A549 (cell line): ENCODE data around the gene DMGDH. TPM values are rescaled to one million over a fixed set of nuclear protein-coding genes. Genes with fewer than 3 reads are reported as not detected.

Experiments used
- ATAC-seq, 2 experiments: fragments of 200-7000 bp in 1 of 2; fragments of >200 bp in 1 of 2; cut with Nextera tagmentation in 1 of 2; cut with Tn5 transposase in 1 of 2; 3 replicates each; pipeline versions ENCODE4 v1.8.0 to v1.9.1; 2018 to 2020; ENCODE audit warnings: mild to moderate bottlenecking in 1 of 2, moderate library complexity in 1 of 2
- CTCF ChIA-PET: fragments of 300-600 bp; sonication (Branson Sonifier 250); formaldehyde crosslinking; extraction: SDS; loops from one replicate; lab custom pipeline; 2021; ENCODE audit warnings: antibody characterized with exemption, inconsistent platforms; lab: Yijun Ruan, JAX
- POLR2A ChIA-PET: fragments of 350-600 bp; formaldehyde crosslinking; extraction: SDS; loops from one replicate; lab custom pipeline; 2021; ENCODE audit warnings: antibody characterized with exemption, inconsistent platforms; lab: Yijun Ruan, JAX
- DNase-seq, 2 experiments: peaks; one replicate each; pipeline versions ENCODE4 v3.0.0 to v3.0.0-alpha.2; 2011 to 2016; ENCODE audit warnings: low read depth in 1 of 2, low spot score in 1 of 2
- FAIRE-seq: peaks from 2 replicates; lab custom pipeline; 2011; peaks lifted over from hg19 to GRCh38; lab: Jason Lieb, UNC
- H3K27ac ChIP-seq, 2 experiments: fragments of >200 bp; sonication (Bioruptor Twin); formaldehyde crosslinking; 3 replicates each; pipeline ENCODE4 v1.5.1; 2016 to 2017
- H3K4me1 ChIP-seq: fragments of >200 bp; sonication (Bioruptor Twin); formaldehyde crosslinking; 3 replicates; pipeline ENCODE4 v1.6.1; 2016
- H3K4me2 ChIP-seq: fragments of >200 bp; sonication (Bioruptor Twin); formaldehyde crosslinking; 3 replicates; pipeline ENCODE4 v1.6.1; 2016
- H3K4me3 ChIP-seq: fragments of >200 bp; sonication (Bioruptor Twin); formaldehyde crosslinking; 3 replicates; pipeline ENCODE4 v1.5.1; 2016
- H3K9me3 ChIP-seq: fragments of >200 bp; sonication (Bioruptor Twin); formaldehyde crosslinking; 3 replicates; pipeline ENCODE4 v1.6.1; 2016
- BCL3 ChIP-seq: fragments of >200 bp; sonication (Bioruptor Twin); formaldehyde crosslinking; IDR thresholded peaks from 3 replicates; pipeline ENCODE4 v1.6.1; 2016
- CBX2 ChIP-seq: fragments of 200-600 bp; sonication (generic); IDR thresholded peaks from 2 replicates; pipeline ENCODE4 v1.6.1; 2016; ENCODE audit warnings: low read depth, mild to moderate bottlenecking, borderline replicate concordance
- CBX8 ChIP-seq: fragments of 200-600 bp; sonication (generic); IDR thresholded peaks from 2 replicates; pipeline ENCODE4 v1.6.1; 2016
- CHD4 ChIP-seq: fragments of 200-600 bp; sonication (generic); IDR thresholded peaks from 2 replicates; pipeline ENCODE4 v1.6.1; 2016; ENCODE audit warnings: antibody characterized with exemption, mild to moderate bottlenecking, borderline replicate concordance
- E2F6 ChIP-seq: IDR thresholded peaks from 2 replicates; pipeline ENCODE4 v1.6.1; 2012; ENCODE audit warnings: low read depth, borderline replicate concordance
- EHF ChIP-seq: fragments of 250-450 bp; sonication (Bioruptor Pico); IDR thresholded peaks from 2 replicates; pipeline ENCODE4 v1.5.0; 2020; ENCODE audit warnings: mild to moderate bottlenecking
- FOXS1 ChIP-seq: fragments of 250-450 bp; sonication (Bioruptor Pico); IDR thresholded peaks from 2 replicates; pipeline ENCODE4 v1.5.0; 2020; ENCODE audit warnings: mild to moderate bottlenecking, moderate library complexity
- GATA3 ChIP-seq: IDR thresholded peaks from 2 replicates; pipeline ENCODE4 v1.6.1; 2012; ENCODE audit warnings: borderline replicate concordance
- HDAC2 ChIP-seq: fragments of 200-600 bp; sonication (generic); IDR thresholded peaks from 2 replicates; pipeline ENCODE4 v1.6.1; 2016
- HEYL ChIP-seq: fragments of 250-450 bp; sonication (Bioruptor Pico); IDR thresholded peaks from 2 replicates; pipeline ENCODE4 v1.8.0; 2021; ENCODE audit warnings: mild to moderate bottlenecking, moderate library complexity
- HOXA7 ChIP-seq: fragments of 250-450 bp; sonication (Bioruptor Pico); IDR thresholded peaks from 2 replicates; pipeline ENCODE4 v1.5.0; 2020; ENCODE audit warnings: mild to moderate bottlenecking, moderate library complexity
- MYC ChIP-seq: IDR thresholded peaks from 2 replicates; pipeline ENCODE4 v1.6.1; 2012; ENCODE audit warnings: mild to moderate bottlenecking, inconsistent platforms, low read length, improper control_type of control experiment, borderline replicate concordance
- NR3C1 ChIP-seq: fragments of >200 bp; sonication (Bioruptor Twin); formaldehyde crosslinking; IDR thresholded peaks from 3 replicates; pipeline ENCODE4 v1.6.1; 2017
- PBX3 ChIP-seq: IDR thresholded peaks from 2 replicates; pipeline ENCODE4 v1.6.1; 2012
- PHF8 ChIP-seq: fragments of 200-600 bp; sonication (generic); IDR thresholded peaks from 2 replicates; pipeline ENCODE4 v1.6.1; 2016; ENCODE audit warnings: low read depth, mild to moderate bottlenecking, antibody characterized with exemption, moderate library complexity, borderline replicate concordance
- RARB ChIP-seq: fragments of 250-450 bp; sonication (Bioruptor Pico); IDR thresholded peaks from 2 replicates; pipeline ENCODE4 v1.8.0; 2021; ENCODE audit warnings: mild to moderate bottlenecking, moderate library complexity
- REST ChIP-seq: fragments of 200-600 bp; sonication (generic); IDR thresholded peaks from 2 replicates; pipeline ENCODE4 v1.6.1; 2016; ENCODE audit warnings: antibody characterized with exemption, mild to moderate bottlenecking, moderate library complexity
- SMC3 ChIP-seq: fragments of >200 bp; sonication (Bioruptor Twin); formaldehyde crosslinking; IDR thresholded peaks from 3 replicates; pipeline ENCODE4 v1.6.1; 2018; ENCODE audit warnings: inconsistent platforms
- ZNF302 ChIP-seq: fragments of 250-450 bp; sonication (Bioruptor Pico); IDR thresholded peaks from 2 replicates; pipeline ENCODE4 v1.9.0; 2021; ENCODE audit warnings: inconsistent platforms, mild to moderate bottlenecking, moderate library complexity
- WGBS: methylation state at CpG from one replicate; pipeline ENCODE4 v1.1.6; 2017; ENCODE audit errors: missing lambda C conversion rate; 5-methylcytosine and 5-hydroxymethylcytosine counted together
- polyA plus RNA-seq, 4 experiments: library from polyadenylated mRNA; depleted of rRNA in 3 of 4; stranded (reverse); fragments of >200 nt; fragmentation: RNase III in 1 of 4; extraction: RNeasy Plus Mini Kit Qiagen cat#74134 plus additional on column Dnase treatment in 1 of 4; gene quantifications; 2 replicates in 3 of 4; 3 replicates in 1 of 4; pipeline ENCODE4 v1.2.3, GENCODE V29; 2011 to 2017

The DMGDH gene
- polyA plus RNA-seq, 2 of the 4 experiments (the other 2 are of a cell fraction) = 2.2 TPM; not detected in 1

- ChIA-PET CTCF (interaction anchor here (1.0 to 3.7 kb wide), 7 partner anchors 8 to 360 kb away, joined by 3 to 18 read pairs (median 3); no protein-coding TSS in a partner anchor), POLR2A (no interaction called here)
- FAIRE-seq = no peak
Observed at GRCh38 chr5:79105868-79106267, 36.4 kb upstream of the DMGDH start.

GRCh38 chr5:79093762-79094161 lies 24.3 kb upstream of the DMGDH start:
- POLR2A ChIA-PET = no interaction called here
- H3K9me3 ChIP-seq = no peaks in the 10 kb centered on the region
- no peak overlapping the region for H3K4me2 ChIP-seq
- TF ChIP-seq PHF8 = no peak
- no peak for TF ChIP-seq EHF (CRISPR knock-in tag)
- no peak for TF ChIP-seq FOXS1
- no peak for TF ChIP-seq CBX8
- TF ChIP-seq HEYL (CRISPR knock-in tag) = no peak
- TF ChIP-seq E2F6 = no peak
- no peak for TF ChIP-seq NR3C1
- no peak for TF ChIP-seq RARB (CRISPR knock-in tag)
- TF ChIP-seq CBX2 = no peak
- no peak for TF ChIP-seq SMC3
- no peak for TF ChIP-seq PBX3
- TF ChIP-seq GATA3 = no peak
- TF ChIP-seq ZNF302 (CRISPR knock-in tag) = no peak
- TF ChIP-seq MYC = no peak
- 26% methylated on average over 3 of the region's 3 CpGs for WGBS
- H3K27ac ChIP-seq = no peak overlapping the region
- CTCF ChIA-PET = interaction anchor here (0.8 to 0.9 kb wide), 2 partner anchors 16 to 39 kb away, joined by 3 read pairs; no protein-coding TSS in a partner anchor
- H3K4me1 ChIP-seq = no peaks in the 10 kb centered on the region
- FAIRE-seq = no peak
- no peak for ATAC-seq
- no peak for DNase-seq
- H3K4me3 ChIP-seq = no peak overlapping the region

More at GRCh38 chr5:79105868-79106267, 36.4 kb upstream of the DMGDH start:
- Histone ChIP-seq H3K4me1 (no peaks in the 10 kb centered on the region), H3K4me3 (no peak overlapping the region), H3K9me3 (peaks cover 3% of the 10 kb centered on the region; the same call in 1 of the 3 replicates), H3K27ac (no peak overlapping the region), H3K4me2 (no peak overlapping the region)
- no peak for ATAC-seq
- 66% methylated on average over 2 of the region's 2 CpGs for WGBS
- no peak for TF ChIP-seq HDAC2
- no peak for TF ChIP-seq REST
- no peak for TF ChIP-seq BCL3
- no peak for TF ChIP-seq CHD4
- no peak for TF ChIP-seq HOXA7
- peak in 1 of 2 experiments; percentile 14 for DNase-seq
